Activated naive CD4-positive, alpha-beta T cell treated with anti-CD3 and anti-CD28 coated beads, Interleukin-2, amount 50 U/mL, for 24 hours (primary cell): Measurements from ENCODE around the gene PRDM7.
"Not testable (repeated sequence)": the region's sequence is repeated elsewhere in the genome, so short reads cannot be mapped to it uniquely, and the experiment has no call there.

Experiments used
- H3K27ac Mint-ChIP-seq: one replicate; pipeline ENCODE4 v1.8.0; 2021; ENCODE audit warnings: mild to moderate bottlenecking, mixed read lengths
- H3K27me3 Mint-ChIP-seq: one replicate; pipeline ENCODE4 v1.8.0; 2021; ENCODE audit warnings: mixed read lengths
- H3K36me3 Mint-ChIP-seq: one replicate; pipeline ENCODE4 v1.8.0; 2021; ENCODE audit warnings: mixed read lengths
- H3K4me1 Mint-ChIP-seq: one replicate; pipeline ENCODE4 v1.8.0; 2021; ENCODE audit warnings: mixed read lengths
- H3K4me3 Mint-ChIP-seq: one replicate; pipeline ENCODE4 v1.8.0; 2021; ENCODE audit warnings: mild to moderate bottlenecking, mixed read lengths
- H3K9me3 Mint-ChIP-seq: one replicate; pipeline ENCODE4 v1.8.0; 2021; ENCODE audit warnings: mixed read lengths

The PRDM7 gene

DNA sequence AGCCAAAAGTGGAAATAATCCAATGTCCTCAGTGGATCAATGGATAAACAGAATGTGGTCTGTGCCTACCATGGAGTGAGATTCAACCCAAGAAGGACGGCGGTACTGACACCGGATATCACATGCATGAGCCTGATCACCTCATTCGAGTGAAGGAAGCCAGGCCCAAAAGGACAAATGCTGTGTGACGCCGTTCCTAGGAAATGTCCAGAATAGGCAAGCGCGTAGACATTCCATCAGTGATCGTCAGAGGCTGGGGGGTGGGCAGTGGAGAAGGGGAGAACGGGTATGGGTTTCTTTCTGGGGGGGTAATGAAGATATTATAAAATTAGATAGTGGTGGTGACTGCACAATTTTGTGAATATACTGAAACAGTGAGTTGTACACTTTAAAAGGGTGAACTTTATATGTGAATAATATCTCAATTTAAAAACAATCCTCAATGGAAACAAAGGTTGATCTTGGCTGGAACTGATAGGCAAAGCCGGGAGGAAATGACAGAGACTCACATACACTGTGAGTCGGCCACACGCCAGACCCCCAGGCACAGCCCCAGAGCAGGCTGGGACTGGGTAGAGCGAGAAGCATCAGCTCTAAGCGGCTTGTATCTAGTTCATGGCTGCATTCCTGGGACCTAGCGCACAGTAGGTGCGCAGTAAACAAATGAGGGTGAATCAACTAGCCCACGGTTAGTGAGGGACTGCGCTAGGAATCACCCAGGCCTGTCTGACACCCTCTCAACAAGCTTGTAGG lies 61.4 kb downstream of the PRDM7 start:
- Mint-ChIP-seq H3K4me1 (peaks cover 8% of the 10 kb centered on the region), H3K4me3 (no peak overlapping the region), H3K27me3 (peaks cover 2% of the 10 kb centered on the region), H3K27ac (no peak overlapping the region), H3K36me3 (no peaks in the 10 kb centered on the region), H3K9me3 (no peaks in the 10 kb centered on the region)

DNA sequence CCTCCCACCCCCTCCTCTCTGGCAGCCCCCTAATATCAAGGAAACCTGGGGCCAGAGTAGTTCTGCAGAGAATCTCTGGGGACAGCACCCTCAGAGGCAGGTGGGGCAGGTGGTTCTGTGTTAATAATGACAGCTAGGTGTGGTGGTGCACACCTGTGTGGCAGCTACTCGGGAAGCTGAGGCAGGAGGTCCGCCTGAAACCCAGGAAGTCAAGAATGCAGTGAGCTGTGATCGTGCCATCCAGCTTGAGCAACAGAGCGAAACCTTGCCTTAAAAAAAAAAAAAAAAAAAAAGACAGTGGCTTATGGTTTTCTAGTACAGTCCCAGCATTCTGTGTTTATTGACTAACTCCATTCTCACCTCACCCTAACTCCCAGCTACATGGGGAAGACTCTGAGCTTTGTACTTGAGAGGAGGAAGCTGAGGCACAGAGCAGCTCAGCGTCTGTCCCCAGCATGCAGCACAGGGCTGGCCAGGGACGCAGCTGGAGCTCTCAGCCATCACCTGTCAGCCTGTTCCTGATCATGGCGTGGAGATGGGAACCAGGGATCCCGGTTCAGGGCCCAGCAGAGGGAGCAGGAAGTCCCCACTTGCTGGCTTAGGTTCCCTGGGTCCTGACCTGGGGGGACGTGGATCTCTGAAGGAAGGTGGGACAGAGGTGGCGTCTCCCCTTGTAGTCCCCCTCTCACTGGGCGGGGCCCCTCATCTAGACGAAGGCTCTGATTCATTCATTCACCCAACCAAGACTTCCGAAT lies 64.0 kb downstream of the PRDM7 start:
- Mint-ChIP-seq H3K4me1 (peaks cover 21% of the 10 kb centered on the region), H3K4me3 (no peak overlapping the region), H3K9me3 (no peaks in the 10 kb centered on the region), H3K27ac (no peak overlapping the region), H3K36me3 (no peaks in the 10 kb centered on the region), H3K27me3 (no peaks in the 10 kb centered on the region)

DNA sequence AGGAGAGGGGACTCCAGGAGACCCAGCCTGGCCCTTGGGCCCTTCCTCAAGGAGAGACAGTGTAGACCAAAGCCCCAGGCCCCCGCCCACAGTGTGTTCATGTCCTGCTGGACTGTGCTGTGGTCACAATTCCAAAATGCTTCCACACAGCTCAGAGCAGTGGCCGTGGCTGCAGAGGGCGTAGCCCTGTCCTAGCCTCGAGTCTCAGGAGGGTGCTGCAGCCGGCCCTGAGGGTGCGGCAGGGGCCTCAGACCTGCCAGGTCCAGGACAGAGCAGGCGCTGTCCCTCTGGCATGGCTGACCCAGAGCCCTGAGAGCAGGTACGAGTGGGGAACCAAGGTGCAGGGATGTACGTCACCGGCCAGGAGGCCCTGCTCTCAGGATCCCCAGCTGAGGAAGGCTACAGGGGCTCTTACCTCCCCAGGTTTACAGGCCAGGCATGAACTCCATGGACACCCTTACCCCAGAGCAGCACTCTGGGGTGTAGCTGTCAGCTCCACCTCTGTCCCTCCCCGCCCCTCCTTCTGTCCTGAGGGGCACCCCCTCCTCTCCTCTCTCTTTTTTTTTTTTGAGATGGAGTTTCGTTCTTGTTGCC lies 65.1 kb downstream of the PRDM7 start:
- Mint-ChIP-seq H3K9me3 (no peaks in the 10 kb centered on the region), H3K4me1 (peaks cover 26% of the 10 kb centered on the region), H3K27ac (peak overlapping the region; percentile 10), H3K36me3 (no peaks in the 10 kb centered on the region), H3K27me3 (no peaks in the 10 kb centered on the region), H3K4me3 (no peak overlapping the region)

DNA sequence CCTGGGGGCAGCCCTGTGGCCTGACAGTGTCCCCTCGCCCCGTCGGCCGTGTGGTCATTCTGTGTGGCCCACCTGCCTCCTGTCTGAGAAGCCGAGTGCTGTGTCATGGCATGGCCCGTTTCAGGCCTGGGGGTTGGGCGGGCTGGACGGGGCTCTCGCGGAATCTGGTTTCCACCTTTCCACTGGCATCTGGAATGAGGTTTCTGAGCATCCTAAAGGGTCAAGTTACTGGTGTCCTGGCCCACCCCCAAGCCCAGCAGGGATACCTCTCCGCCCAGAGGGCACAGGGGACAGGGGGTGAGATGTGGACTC lies 65.7 kb downstream of the PRDM7 start:
- Mint-ChIP-seq H3K9me3 (no peaks in the 10 kb centered on the region), H3K4me1 (peaks cover 26% of the 10 kb centered on the region), H3K27me3 (no peaks in the 10 kb centered on the region), H3K27ac (no peak overlapping the region), H3K36me3 (no peaks in the 10 kb centered on the region), H3K4me3 (no peak overlapping the region)

DNA sequence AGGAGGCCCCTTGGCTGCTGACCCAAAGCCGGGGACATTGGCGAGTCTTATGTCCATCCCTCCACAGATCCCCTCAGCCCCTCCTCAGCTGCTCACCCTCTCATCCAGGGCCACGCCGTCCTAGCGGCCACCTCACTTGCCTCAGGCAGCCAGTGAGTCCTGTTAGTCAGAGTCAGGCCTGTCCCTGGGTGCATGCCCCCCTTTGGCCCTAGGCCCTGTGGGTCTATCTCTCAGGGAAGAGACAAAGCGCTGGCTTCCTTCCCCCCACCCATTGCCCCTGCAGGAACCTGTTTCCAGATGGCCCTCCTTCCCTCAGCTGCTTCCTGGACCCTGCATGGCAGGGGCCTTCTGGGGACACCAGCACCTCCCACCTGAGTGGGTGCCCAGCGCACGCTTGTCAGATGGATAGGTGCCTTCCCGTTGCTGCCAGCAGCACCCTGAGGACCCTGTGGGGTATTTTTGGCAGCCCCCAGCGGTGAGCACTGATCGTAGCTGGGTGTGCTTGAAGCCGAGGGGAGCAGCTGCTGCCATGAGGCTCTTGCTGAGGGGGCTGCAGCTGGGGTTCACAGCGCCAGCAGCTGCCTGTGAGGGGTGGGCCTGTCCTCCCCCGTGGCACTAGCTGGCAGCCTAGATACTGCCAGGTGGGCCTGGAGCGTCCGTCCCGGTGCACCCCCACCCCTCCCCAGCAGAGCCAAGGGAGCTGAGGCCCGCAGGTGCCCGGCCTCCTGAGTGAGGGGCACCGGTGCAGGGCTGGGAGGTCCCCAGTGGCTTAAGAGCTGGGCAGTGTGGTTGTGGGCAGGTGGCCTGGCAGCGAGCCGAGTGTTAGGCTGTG lies 66.2 kb downstream of the PRDM7 start:
- Mint-ChIP-seq H3K27ac (peak overlapping the region; percentile 46), H3K4me1 (peaks cover 26% of the 10 kb centered on the region), H3K9me3 (no peaks in the 10 kb centered on the region), H3K36me3 (no peaks in the 10 kb centered on the region), H3K4me3 (no peak overlapping the region), H3K27me3 (no peaks in the 10 kb centered on the region)

DNA sequence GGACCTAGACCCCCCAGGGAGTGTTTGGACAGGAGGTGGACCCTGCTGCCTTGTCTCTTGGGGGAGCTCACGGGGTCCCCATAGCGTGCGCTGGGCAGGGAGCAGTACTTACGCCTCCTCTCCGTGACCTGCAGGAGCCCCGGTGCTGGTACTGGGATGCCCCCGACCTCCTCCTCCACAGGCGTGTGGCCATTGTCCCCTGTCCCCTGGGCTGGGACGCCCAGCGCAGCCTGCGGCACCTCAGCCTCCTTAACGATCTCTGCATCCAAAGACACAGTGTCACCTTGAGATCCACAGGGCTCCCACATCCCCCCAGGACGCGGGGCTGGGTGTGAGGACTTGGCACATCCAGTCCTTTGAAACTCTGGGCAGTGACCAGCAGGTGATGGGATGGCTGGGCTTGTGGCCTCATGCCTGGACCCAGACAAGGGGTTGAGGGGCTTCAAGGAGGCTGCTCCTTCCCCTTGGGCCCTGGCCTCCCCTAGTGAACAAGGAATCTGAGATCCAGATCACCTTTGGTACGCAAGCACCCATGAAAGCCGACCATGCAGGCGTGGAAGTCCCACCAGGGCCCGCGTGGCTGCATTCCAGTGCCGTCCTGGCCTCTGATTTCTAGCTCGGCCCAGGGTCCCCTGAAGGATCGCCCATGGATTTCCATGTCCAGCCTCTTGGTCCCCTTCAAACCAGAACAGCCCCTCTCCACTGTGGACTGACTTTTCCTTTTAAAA lies 67.8 kb downstream of the PRDM7 start:
- H3K9me3 Mint-ChIP-seq: no peaks in the 10 kb centered on the region
- no peaks in the 10 kb centered on the region for H3K36me3 Mint-ChIP-seq
- peaks cover 26% of the 10 kb centered on the region for H3K4me1 Mint-ChIP-seq
- H3K27ac Mint-ChIP-seq: peak overlapping the region; percentile 51
- peak overlapping the region; percentile 81 for H3K4me3 Mint-ChIP-seq
- H3K27me3 Mint-ChIP-seq: no peaks in the 10 kb centered on the region

- H3K27me3 Mint-ChIP-seq: no peaks in the 10 kb centered on the region
- H3K27ac Mint-ChIP-seq: peak overlapping the region; percentile 51
- H3K4me1 Mint-ChIP-seq: peaks cover 26% of the 10 kb centered on the region
- no peaks in the 10 kb centered on the region for H3K9me3 Mint-ChIP-seq
- peak overlapping the region; percentile 81 for H3K4me3 Mint-ChIP-seq
- H3K36me3 Mint-ChIP-seq: no peaks in the 10 kb centered on the region
Measured at GRCh38 chr16:90008708-90009145, 68.4 kb downstream of the PRDM7 start.

GRCh38 chr16:90007635-90008234 lies 69.4 kb downstream of the PRDM7 start:
- Mint-ChIP-seq H3K4me1 (peaks cover 26% of the 10 kb centered on the region), H3K4me3 (peak overlapping the region; percentile 24)
- not testable (repeated sequence) for H3K27ac Mint-ChIP-seq, H3K27me3 Mint-ChIP-seq, H3K9me3 Mint-ChIP-seq, H3K36me3 Mint-ChIP-seq

GRCh38 chr16:90007015-90007414 lies 70.1 kb downstream of the PRDM7 start:
- no peak overlapping the region for H3K4me3 Mint-ChIP-seq
- no peaks in the 10 kb centered on the region for H3K27me3 Mint-ChIP-seq
- no peaks in the 10 kb centered on the region for H3K36me3 Mint-ChIP-seq

More at GRCh38 chr16:90007015-90007414, 70.1 kb downstream of the PRDM7 start:
- Mint-ChIP-seq H3K4me1 (peaks cover 26% of the 10 kb centered on the region), H3K9me3 (no peaks in the 10 kb centered on the region), H3K27ac (no peak overlapping the region)
